IPS-18c (cell line): ENCODE data around the gene POLRMT.

Experiments used
- H3K4me3 ChIP-seq: 2 replicates; pipeline ENCODE4 v1.7.0; 2013; ENCODE audit warnings: low read depth, mild to moderate bottlenecking, low read length, moderate library complexity; ENCODE audit not compliant: insufficient read depth
- H3K9me3 ChIP-seq: one replicate; pipeline ENCODE4 v1.6.1; 2013; ENCODE audit warnings: mild to moderate bottlenecking, low read length, moderate library complexity; ENCODE audit not compliant: control insufficient read depth, insufficient read depth

Gene POLRMT

GRCh38 chr19:570937-571565 lies 62.3 kb downstream of the POLRMT start:
- no peaks in the 10 kb centered on the region for H3K9me3 ChIP-seq

GRCh38 chr19:570251-570686 lies 63.1 kb downstream of the POLRMT start:
- no peak overlapping the region for H3K4me3 ChIP-seq
- no peaks in the 10 kb centered on the region for H3K9me3 ChIP-seq

More at GRCh38 chr19:570937-571565, 62.3 kb downstream of the POLRMT start:
- H3K4me3 ChIP-seq, result peak overlapping the region; percentile 22

- no peaks in the 10 kb centered on the region for H3K9me3 ChIP-seq
- H3K4me3 ChIP-seq, result no peak overlapping the region
Measured at GRCh38 chr19:567296-567900, 65.9 kb downstream of the POLRMT start.
